Measurements from ENCODE around the gene SMIM14.
"Not testable (repeated sequence)": the region's sequence is repeated elsewhere in the genome, so short reads cannot be mapped to it uniquely, and the experiment has no call there.

Gene SMIM14

GRCh38 chr4:39667706-39668105 lies 29.0 kb upstream of the SMIM14 start:
- no peak for DNase-seq (ENCODE audit: low read depth)
- TF ChIP-seq CTCF (conservative IDR thresholded peaks at IDR 0.05; ENCODE audit: low read depth, low read length) = no peak
- no peak overlapping the region for H3K4me3 ChIP-seq (ENCODE audit: low read length)

- no peak for TF ChIP-seq CTCF (conservative IDR thresholded peaks at IDR 0.05; ENCODE audit: low read depth, low read length)
- no peak overlapping the region for H3K4me3 ChIP-seq (ENCODE audit: low read length)
- DNase-seq (ENCODE audit: low read depth) = no peak
These were observed 26.4 kb upstream of the SMIM14 start for GRCh38 chr4:39664828-39665731.

- TF ChIP-seq CTCF (conservative IDR thresholded peaks at IDR 0.05; ENCODE audit: low read depth, low read length) = no peak
- H3K4me3 ChIP-seq (ENCODE audit: low read length) = no peak overlapping the region
These were observed 24.0 kb upstream of the SMIM14 start for GRCh38 chr4:39662683-39663082.

GRCh38 chr4:39660757-39661156 lies 22.1 kb upstream of the SMIM14 start:
- no peak overlapping the region for H3K4me3 ChIP-seq (ENCODE audit: low read length)
- DNase-seq (ENCODE audit: low read depth) = no peak
- TF ChIP-seq CTCF (conservative IDR thresholded peaks at IDR 0.05; ENCODE audit: low read depth, low read length) = no peak

More at GRCh38 chr4:39662683-39663082, 24.0 kb upstream of the SMIM14 start:
- DNase-seq (ENCODE audit: low read depth) = no peak

GRCh38 chr4:39660045-39660444 lies 21.4 kb upstream of the SMIM14 start:
- TF ChIP-seq CTCF (conservative IDR thresholded peaks at IDR 0.05; ENCODE audit: low read depth, low read length) = no peak
- DNase-seq (ENCODE audit: low read depth) = no peak

GRCh38 chr4:39658756-39659155 lies 20.1 kb upstream of the SMIM14 start:
- TF ChIP-seq CTCF (conservative IDR thresholded peaks at IDR 0.05; ENCODE audit: low read depth, low read length) = peak; percentile 46
- no peak for DNase-seq (ENCODE audit: low read depth)
- no peak overlapping the region for H3K4me3 ChIP-seq (ENCODE audit: low read length)

More at GRCh38 chr4:39660045-39660444, 21.4 kb upstream of the SMIM14 start:
- H3K4me3 ChIP-seq (ENCODE audit: low read length) = no peak overlapping the region

GRCh38 chr4:39657465-39657864 lies 18.8 kb upstream of the SMIM14 start:
- DNase-seq (ENCODE audit: low read depth) = no peak
- H3K4me3 ChIP-seq (ENCODE audit: low read length) = no peak overlapping the region
- TF ChIP-seq CTCF (conservative IDR thresholded peaks at IDR 0.05; ENCODE audit: low read depth, low read length) = no peak

GRCh38 chr4:39656638-39657037 lies 18.0 kb upstream of the SMIM14 start:
- not testable (repeated sequence) for DNase-seq (ENCODE audit: low read depth); H3K4me3 ChIP-seq (ENCODE audit: low read length)

All from retinal pigment epithelial cell (primary cell).